Upper lobe of right lung (tissue), 1 donor: Measurements from ENCODE around the gene CNTN4. TPM values are rescaled to one million over a fixed set of nuclear protein-coding genes. Genes with fewer than 3 reads are reported as not detected.

Source experiments
- ATAC-seq: fragments of 200-7000 bp; cut with Tn5 transposase; one replicate; pipeline ENCODE4 v1.9.1; 2020; ENCODE audit warnings: mild to moderate bottlenecking, moderate library complexity
- DNase-seq: peaks from one replicate; pipeline ENCODE4 v3.0.0-alpha.2; 2020
- H3K27ac ChIP-seq: fragments of 200-600 bp; one replicate; pipeline ENCODE4 v1.8.0; 2022
- H3K27me3 ChIP-seq: fragments of 200-600 bp; one replicate; pipeline ENCODE4 v1.8.0; 2022; ENCODE audit warnings: mild to moderate bottlenecking
- H3K36me3 ChIP-seq: fragments of 200-600 bp; one replicate; pipeline ENCODE4 v1.8.0; 2022
- H3K4me1 ChIP-seq: fragments of 200-600 bp; one replicate; pipeline ENCODE4 v1.8.0; 2022
- H3K4me3 ChIP-seq: fragments of 200-600 bp; one replicate; pipeline ENCODE4 v1.8.0; 2022; ENCODE audit warnings: mild to moderate bottlenecking
- H3K9me3 ChIP-seq: fragments of 200-600 bp; one replicate; pipeline ENCODE4 v1.8.0; 2022
- CTCF ChIP-seq: fragments of 200-600 bp; IDR thresholded peaks from one replicate; pipeline ENCODE4 v1.8.0; 2022; ENCODE audit warnings: antibody characterized with exemption
- intact Hi-C: fragments of 100-400 bp; cut with DNase I; formaldehyde crosslinking; loops from one replicate; pipeline ENCODE4 v1.11.0; 2022
- total RNA-seq: library from RNA; stranded (reverse); fragmentation: NEBNext Ultra II Directional; extraction: Animal tissue kit (Norgen Biotek cat#: 25700); gene quantifications from one replicate; pipeline ENCODE4 v1.2.1, GENCODE V29; 2021
- donor health status: DM: no; HTN: yes; CAD: no; lungs with severe emphysema.

CNTN4 gene
- total RNA-seq, 1 donor from 2014 or later, result 11.3 TPM

GRCh38 chr3:2727610-2728318, 629.1 kb downstream of the CNTN4 start:
- Histone ChIP-seq H3K27me3 (no peaks in the 10 kb centered on the region), H3K4me3 (no peak overlapping the region), H3K36me3 (no peaks in the 10 kb centered on the region), H3K4me1 (no peaks in the 10 kb centered on the region), H3K9me3 (no peaks in the 10 kb centered on the region), H3K27ac (no peak overlapping the region)
- ATAC-seq (no peak), DNase-seq (no peak)
- intact Hi-C loops, result no loop called here
- no peak for TF ChIP-seq CTCF

GRCh38 chr3:2731843-2732242, 633.2 kb downstream of the CNTN4 start:
- intact Hi-C loops, result no loop called here
- ATAC-seq, result no peak

GRCh38 chr3:2735392-2735894, 636.8 kb downstream of the CNTN4 start:
- H3K9me3 ChIP-seq, result no peaks in the 10 kb centered on the region
- DNase-seq (no peak), ATAC-seq (no peak)
- H3K4me1 ChIP-seq, result no peaks in the 10 kb centered on the region
- H3K27ac ChIP-seq, result no peak overlapping the region
- intact Hi-C loops, result no loop called here
- H3K36me3 ChIP-seq, result no peaks in the 10 kb centered on the region
- no peaks in the 10 kb centered on the region for H3K27me3 ChIP-seq
- no peak for TF ChIP-seq CTCF
- no peak overlapping the region for H3K4me3 ChIP-seq

More at GRCh38 chr3:2731843-2732242, 633.2 kb downstream of the CNTN4 start:
- H3K4me3 ChIP-seq, result no peak overlapping the region
- DNase-seq, result no peak
- no peak overlapping the region for H3K27ac ChIP-seq
- H3K9me3 ChIP-seq, result no peaks in the 10 kb centered on the region
- H3K36me3 ChIP-seq, result no peaks in the 10 kb centered on the region
- no peaks in the 10 kb centered on the region for H3K27me3 ChIP-seq
- no peaks in the 10 kb centered on the region for H3K4me1 ChIP-seq
- no peak for TF ChIP-seq CTCF

- Histone ChIP-seq H3K9me3 (no peaks in the 10 kb centered on the region), H3K4me3 (no peak overlapping the region), H3K4me1 (no peaks in the 10 kb centered on the region), H3K27me3 (no peaks in the 10 kb centered on the region), H3K27ac (no peak overlapping the region), H3K36me3 (no peaks in the 10 kb centered on the region)
- DNase-seq (no peak), ATAC-seq (no peak)
- intact Hi-C loops, result no loop called here
- no peak for TF ChIP-seq CTCF
Observed at GRCh38 chr3:2741516-2741915, 642.9 kb downstream of the CNTN4 start.

GRCh38 chr3:2765002-2765579, 666.4 kb downstream of the CNTN4 start:
- no peak for DNase-seq
- no peaks in the 10 kb centered on the region for H3K27me3 ChIP-seq
- ATAC-seq, result no peak

More at GRCh38 chr3:2765002-2765579, 666.4 kb downstream of the CNTN4 start:
- Histone ChIP-seq H3K27ac (no peak overlapping the region), H3K4me1 (no peaks in the 10 kb centered on the region), H3K4me3 (no peak overlapping the region), H3K36me3 (no peaks in the 10 kb centered on the region), H3K9me3 (no peaks in the 10 kb centered on the region)
- TF ChIP-seq CTCF, result no peak
- intact Hi-C loops, result no loop called here
